ENCODE results near the gene PTPRT. TPM values are rescaled to one million over a fixed set of nuclear protein-coding genes. Genes with fewer than 3 reads are reported as not detected.

Gene PTPRT
- total RNA-seq, 1 experiment from 2014 or later = not detected

DNA sequence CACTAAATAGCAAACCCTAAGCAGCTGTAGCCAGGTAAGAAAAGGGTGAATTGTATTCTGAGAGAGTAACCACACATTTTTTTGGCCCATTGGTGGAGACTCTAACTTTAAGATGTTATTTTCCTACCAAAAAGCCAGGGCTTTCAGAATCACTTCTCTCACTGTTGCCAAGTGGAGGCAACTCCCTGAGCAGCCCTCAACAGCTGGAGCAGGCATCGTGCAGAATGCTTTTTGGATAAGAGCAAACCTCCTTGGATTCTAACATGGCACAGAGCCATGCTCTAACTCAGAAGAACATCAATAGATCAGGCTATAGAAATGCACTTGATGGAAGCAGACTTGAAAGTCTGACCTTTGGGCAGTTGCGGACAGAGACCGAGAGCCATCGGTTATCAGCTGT is 849.3 kb downstream of the PTPRT start:
- Histone ChIP-seq H3K27me3 (replicated peaks; ENCODE audit: insufficient read depth, low read depth, low read length, poor library complexity) (no peaks in the 10 kb centered on the region), H3K4me1 (ENCODE audit: insufficient read depth, low read length, poor library complexity, severe bottlenecking) (no peaks in the 10 kb centered on the region), H3K36me3 (ENCODE audit: insufficient read depth, low read length, poor library complexity, severe bottlenecking) (no peaks in the 10 kb centered on the region), H3K4me3 (ENCODE audit: low read depth, low read length, poor library complexity, severe bottlenecking) (no peak overlapping the region), H3K27ac (ENCODE audit: low read depth, low read length, poor library complexity, severe bottlenecking) (no peak overlapping the region), H3K9me3 (ENCODE audit: low read depth, low read length, poor library complexity, severe bottlenecking) (no peaks in the 10 kb centered on the region)
- ChIA-PET POLR2A (ENCODE audit: low non-redundant PET) (no interaction called here), CTCF (no interaction called here)
- intact Hi-C loops (cut with micrococcal nuclease; ENCODE audit: unreplicated experiment) = no loop called here
- DNase-seq (ENCODE audit: low spot score) = no peak
- TF ChIP-seq, protein P1, sequence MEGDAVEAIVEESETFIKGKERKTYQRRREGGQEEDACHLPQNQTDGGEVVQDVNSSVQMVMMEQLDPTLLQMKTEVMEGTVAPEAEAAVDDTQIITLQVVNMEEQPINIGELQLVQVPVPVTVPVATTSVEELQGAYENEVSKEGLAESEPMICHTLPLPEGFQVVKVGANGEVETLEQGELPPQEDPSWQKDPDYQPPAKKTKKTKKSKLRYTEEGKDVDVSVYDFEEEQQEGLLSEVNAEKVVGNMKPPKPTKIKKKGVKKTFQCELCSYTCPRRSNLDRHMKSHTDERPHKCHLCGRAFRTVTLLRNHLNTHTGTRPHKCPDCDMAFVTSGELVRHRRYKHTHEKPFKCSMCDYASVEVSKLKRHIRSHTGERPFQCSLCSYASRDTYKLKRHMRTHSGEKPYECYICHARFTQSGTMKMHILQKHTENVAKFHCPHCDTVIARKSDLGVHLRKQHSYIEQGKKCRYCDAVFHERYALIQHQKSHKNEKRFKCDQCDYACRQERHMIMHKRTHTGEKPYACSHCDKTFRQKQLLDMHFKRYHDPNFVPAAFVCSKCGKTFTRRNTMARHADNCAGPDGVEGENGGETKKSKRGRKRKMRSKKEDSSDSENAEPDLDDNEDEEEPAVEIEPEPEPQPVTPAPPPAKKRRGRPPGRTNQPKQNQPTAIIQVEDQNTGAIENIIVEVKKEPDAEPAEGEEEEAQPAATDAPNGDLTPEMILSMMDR (conservative IDR thresholded peaks at IDR 0.05; ENCODE audit: low read depth, low read length) = no peak
- TF ChIP-seq EZH2 (IDR thresholded peaks at IDR 0.05; ENCODE audit: borderline replicate concordance, low read depth, low read length, poor library complexity, severe bottlenecking) = no peak
- BruUV-seq (replicated peaks) = no TSS peak

DNA sequence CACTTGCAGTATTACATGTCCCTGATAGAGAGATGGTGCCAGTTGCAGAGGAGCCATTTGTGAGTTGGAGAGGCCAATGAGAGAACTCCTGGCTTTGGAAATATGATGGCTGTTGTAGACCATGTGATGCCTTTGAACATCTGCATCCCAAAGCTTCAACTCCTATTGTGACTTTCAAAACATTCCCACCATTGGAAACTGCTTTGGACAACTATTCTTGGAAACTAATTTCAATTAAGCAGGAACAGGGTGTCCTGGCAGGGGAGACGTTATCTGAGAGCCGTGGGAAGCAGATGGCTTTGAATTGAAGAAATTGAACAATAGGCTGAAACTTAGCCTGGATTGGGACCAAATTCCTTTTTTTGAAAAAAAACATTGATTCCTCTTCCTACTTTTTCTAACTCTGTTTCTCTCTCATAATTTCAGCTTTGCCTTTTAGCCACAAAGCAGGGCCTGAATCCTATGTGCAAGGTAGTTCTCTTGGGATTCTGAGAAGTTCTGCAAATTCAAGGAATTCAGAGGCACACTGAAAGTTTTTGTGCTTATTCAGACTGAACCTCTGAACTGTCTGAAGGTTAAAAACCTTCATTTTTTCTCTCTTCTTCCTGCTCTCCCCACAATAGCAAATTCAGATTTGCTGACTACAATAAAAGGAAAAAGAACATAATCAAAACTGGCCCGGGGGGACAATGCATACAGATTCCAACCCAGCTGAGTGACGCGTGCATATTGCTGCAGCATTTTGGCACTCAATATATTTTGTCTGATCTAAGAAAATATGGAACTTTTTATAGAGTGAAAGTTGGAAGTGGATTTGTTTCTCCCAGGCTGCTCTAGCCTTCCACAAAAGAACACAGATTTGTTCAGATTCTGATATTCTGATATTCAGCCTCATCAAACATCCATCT is 851.2 kb downstream of the PTPRT start:
- BruUV-seq (replicated peaks) = no TSS peak
- H3K27ac ChIP-seq (ENCODE audit: low read depth, low read length, poor library complexity, severe bottlenecking) = no peak overlapping the region
- no peak for DNase-seq (ENCODE audit: low spot score)
- POLR2A ChIA-PET (ENCODE audit: low non-redundant PET) = no interaction called here
- intact Hi-C loops (cut with micrococcal nuclease; ENCODE audit: unreplicated experiment) = no loop called here
- H3K4me3 ChIP-seq (ENCODE audit: low read depth, low read length, poor library complexity, severe bottlenecking) = no peak overlapping the region
- peaks cover 10% of the 10 kb centered on the region for H3K27me3 ChIP-seq (replicated peaks; ENCODE audit: insufficient read depth, low read depth, low read length, poor library complexity)
- TF ChIP-seq, protein P1 (conservative IDR thresholded peaks at IDR 0.05; ENCODE audit: low read depth, low read length) = no peak
- no peak for TF ChIP-seq EZH2 (IDR thresholded peaks at IDR 0.05; ENCODE audit: borderline replicate concordance, low read depth, low read length, poor library complexity, severe bottlenecking)
- CTCF ChIA-PET = no interaction called here
- no peaks in the 10 kb centered on the region for H3K4me1 ChIP-seq (ENCODE audit: insufficient read depth, low read length, poor library complexity, severe bottlenecking)
- H3K9me3 ChIP-seq (ENCODE audit: low read depth, low read length, poor library complexity, severe bottlenecking) = no peaks in the 10 kb centered on the region
- H3K36me3 ChIP-seq (ENCODE audit: insufficient read depth, low read length, poor library complexity, severe bottlenecking) = no peaks in the 10 kb centered on the region

DNA sequence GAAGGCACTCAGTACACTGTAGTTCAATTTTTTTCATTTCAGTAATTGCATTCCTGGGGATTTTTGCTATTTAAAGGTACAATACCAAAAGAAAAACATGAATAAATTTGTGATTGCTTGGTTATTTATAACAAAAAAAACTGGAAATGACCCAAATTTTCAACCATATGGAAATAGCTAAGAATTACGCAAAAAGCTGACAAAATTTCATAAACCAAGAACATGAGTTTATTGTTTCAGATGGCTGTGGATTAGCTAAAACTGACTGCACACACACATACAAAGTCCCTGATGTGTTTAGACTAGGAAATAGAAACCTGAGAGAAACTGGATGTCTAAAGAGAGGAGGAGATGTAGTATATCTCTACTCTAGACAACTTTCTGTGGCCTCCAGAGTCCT is 853.1 kb downstream of the PTPRT start:
- intact Hi-C loops (cut with micrococcal nuclease; ENCODE audit: unreplicated experiment) = no loop called here
- TF ChIP-seq, protein P1 (conservative IDR thresholded peaks at IDR 0.05; ENCODE audit: low read depth, low read length) = no peak
- H3K4me1 ChIP-seq (ENCODE audit: insufficient read depth, low read length, poor library complexity, severe bottlenecking) = no peaks in the 10 kb centered on the region
- DNase-seq (ENCODE audit: low spot score) = no peak
- no TSS peak for BruUV-seq (replicated peaks)
- H3K27me3 ChIP-seq (replicated peaks; ENCODE audit: insufficient read depth, low read depth, low read length, poor library complexity) = peaks cover 14% of the 10 kb centered on the region
- ChIA-PET POLR2A (ENCODE audit: low non-redundant PET) (no interaction called here), CTCF (no interaction called here)
- H3K27ac ChIP-seq (ENCODE audit: low read depth, low read length, poor library complexity, severe bottlenecking) = no peak overlapping the region
- no peak overlapping the region for H3K4me3 ChIP-seq (ENCODE audit: low read depth, low read length, poor library complexity, severe bottlenecking)
- no peaks in the 10 kb centered on the region for H3K9me3 ChIP-seq (ENCODE audit: low read depth, low read length, poor library complexity, severe bottlenecking)
- no peaks in the 10 kb centered on the region for H3K36me3 ChIP-seq (ENCODE audit: insufficient read depth, low read length, poor library complexity, severe bottlenecking)
